SU-DHL-6 (cell line): ENCODE data around the gene IDH2.

Experiments
- CTCF ChIP-seq: fragments of 200-600 bp; sonication (generic); IDR thresholded peaks from one replicate; pipeline ENCODE4 v1.5.1; 2017; ENCODE audit warnings: antibody characterized with exemption, mild to moderate bottlenecking, low read length, moderate library complexity; ENCODE audit not compliant: insufficient read depth, poor library complexity, severe bottlenecking
- EZH2phosphoT487 ChIP-seq: fragments of 200-600 bp; sonication (generic), shearing (Covaris generic); conservative IDR thresholded peaks from 2 replicates; pipeline ENCODE4 v1.6.1; 2018; ENCODE audit warnings: mild to moderate bottlenecking, antibody characterized with exemption, low read length, moderate library complexity, mixed read lengths

GRCh38 chr15:90044916-90045371 lies 57.3 kb downstream of the IDH2 start:
- TF ChIP-seq CTCF (no peak), EZH2phosphoT487 (no peak)
